GM12874 (cell line): ENCODE data around the gene TRANK1.

Source experiments
- CTCF ChIP-seq: IDR thresholded peaks from 2 replicates; pipeline ENCODE4 v1.5.1; 2011; ENCODE audit warnings: low read depth, mild to moderate bottlenecking, control low read depth, low read length, moderate library complexity; ENCODE audit not compliant: insufficient read depth

Gene TRANK1

DNA sequence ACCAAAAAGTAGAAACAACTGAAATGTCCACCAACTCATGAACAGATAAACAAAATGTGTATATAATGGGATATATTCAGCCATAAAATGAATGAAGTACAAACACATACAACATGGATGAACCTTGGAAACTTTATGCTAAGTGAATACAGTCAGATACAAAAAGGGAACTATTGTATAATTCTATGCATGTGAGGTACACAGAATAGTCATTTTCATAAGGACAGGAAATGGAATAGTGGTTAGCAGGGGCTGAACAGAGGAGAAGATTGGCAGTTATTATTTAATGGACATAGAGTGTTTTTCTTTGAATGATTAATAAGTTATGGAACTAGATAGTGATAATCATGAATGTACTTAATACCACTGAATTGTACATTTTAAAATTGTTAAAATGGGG, 20.0 kb upstream of the TRANK1 start:
- TF ChIP-seq CTCF = no peak

DNA sequence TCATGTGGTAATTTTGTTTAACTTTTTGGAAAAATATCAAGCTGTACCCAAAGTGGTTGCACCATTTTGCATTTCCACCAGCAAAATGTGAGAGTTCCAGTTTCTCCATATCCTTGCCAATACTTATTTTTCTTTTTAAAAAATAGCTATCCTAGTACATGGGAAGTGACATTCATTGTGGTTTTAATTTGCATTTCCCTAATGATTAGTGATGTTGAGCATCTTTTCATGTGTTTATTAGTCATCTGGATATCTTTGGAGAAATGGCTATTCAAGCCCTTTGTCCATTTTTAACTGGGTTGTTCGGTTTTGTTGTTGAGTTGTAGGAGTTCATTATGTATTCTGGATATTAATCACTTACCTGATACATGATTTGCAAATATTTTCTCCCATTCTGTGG, 19.5 kb upstream of the TRANK1 start:
- TF ChIP-seq CTCF = no peak

DNA sequence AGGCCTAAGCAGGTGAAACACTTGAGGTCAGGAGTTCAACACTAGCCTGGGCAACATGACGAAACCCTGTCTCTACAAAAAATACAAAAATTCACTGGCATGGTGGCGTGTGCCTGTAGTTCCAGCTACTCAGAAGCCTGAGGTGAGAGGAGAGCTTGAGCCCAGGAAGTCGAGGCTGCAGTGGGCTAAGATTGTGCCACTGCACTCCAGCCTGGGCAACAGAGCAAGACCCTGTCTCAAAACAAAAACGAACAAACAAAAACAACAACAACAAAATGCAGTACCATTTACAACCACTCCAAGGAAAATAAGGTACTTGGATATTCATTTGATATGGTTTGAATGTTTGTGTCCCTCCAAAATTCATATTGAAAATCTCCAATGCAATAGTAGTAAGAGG, 15.6 kb upstream of the TRANK1 start:
- TF ChIP-seq CTCF = no peak

DNA sequence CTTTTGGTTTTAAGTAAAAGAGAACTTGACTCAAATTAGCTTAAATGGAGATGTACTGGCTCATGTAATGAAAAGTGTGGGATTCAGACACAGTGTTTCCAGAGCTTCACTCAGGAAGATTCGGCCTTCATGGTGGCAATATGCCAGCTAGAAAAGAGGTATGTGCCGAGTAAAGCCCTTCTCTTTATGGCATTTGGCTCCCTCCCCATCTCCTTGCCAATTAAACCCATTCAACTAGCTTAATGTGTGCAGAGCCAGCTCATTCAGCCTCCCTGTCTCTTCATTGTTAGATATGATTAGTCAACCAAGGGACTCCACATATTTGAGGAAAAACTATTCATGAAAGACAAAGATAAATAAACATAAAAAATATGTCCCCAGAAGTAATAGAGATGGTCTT, 15.0 kb upstream of the TRANK1 start:
- no peak for TF ChIP-seq CTCF

DNA sequence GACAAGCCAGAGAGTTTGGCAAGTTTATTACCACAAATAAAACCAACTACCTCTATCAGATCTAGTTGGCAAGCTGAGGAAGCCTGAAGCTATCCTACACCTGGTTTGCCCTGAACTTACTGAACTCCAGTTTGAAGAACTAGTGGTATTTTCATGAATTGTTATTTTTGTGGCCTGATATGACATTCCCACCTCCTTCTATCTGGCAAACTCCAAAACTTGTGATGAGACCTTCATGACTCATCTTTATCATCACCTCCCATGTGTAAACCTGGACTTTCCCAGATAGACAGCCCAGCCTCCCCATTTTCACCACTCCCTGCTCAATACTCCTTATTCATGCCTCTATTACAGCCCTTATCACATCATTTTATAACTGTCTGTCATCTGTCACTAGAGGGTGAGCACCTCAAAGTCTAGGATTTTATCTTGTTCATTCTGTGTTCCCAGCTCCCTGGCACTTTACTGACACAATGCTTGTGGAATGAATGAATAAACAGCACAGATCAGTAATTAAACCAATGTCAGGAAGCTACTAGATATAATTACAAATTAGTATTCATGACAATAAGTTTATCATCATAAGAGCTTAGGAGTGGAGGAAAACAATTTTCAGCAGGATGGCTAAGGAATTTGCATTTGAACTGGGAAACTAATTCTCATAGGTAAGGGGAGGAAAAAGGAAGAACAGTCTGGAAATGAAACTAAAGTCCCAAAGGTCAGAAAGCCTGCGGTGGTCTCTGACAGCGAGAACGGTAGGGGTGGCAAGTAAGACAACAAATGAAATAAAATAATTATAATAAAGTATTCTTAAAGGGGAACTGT, 13.2 kb upstream of the TRANK1 start:
- TF ChIP-seq CTCF = no peak

GRCh38 chr3:36957063-36957462, 12.2 kb upstream of the TRANK1 start:
- no peak for TF ChIP-seq CTCF

GRCh38 chr3:36956155-36956554, 11.3 kb upstream of the TRANK1 start:
- TF ChIP-seq CTCF = no peak
